T47D (cell line): ENCODE data around the gene PRCD.
"Not testable (repeated sequence)": the region's sequence is repeated elsewhere in the genome, so short reads cannot be mapped to it uniquely, and the experiment has no call there.

Experiments used
- DNase-seq, 2 experiments: peaks; one replicate each; pipeline versions ENCODE4 v3.0.0 to v3.0.0-alpha.2; 2011 to 2012; ENCODE audit warnings: low read depth in 1 of 2, low spot score in 1 of 2
- JUND ChIP-seq: IDR thresholded peaks from 2 replicates; pipeline ENCODE4 v1.6.1; 2012; ENCODE audit warnings: low read depth
- in situ Hi-C: cut with HindIII; loops from 2 replicates; pipeline ENCODE4 v1.10.0; 2016; ENCODE audit warnings: low sequenced_read_pairs, low pct_unique_long_range_greater_than_20kb

The PRCD gene

DNA sequence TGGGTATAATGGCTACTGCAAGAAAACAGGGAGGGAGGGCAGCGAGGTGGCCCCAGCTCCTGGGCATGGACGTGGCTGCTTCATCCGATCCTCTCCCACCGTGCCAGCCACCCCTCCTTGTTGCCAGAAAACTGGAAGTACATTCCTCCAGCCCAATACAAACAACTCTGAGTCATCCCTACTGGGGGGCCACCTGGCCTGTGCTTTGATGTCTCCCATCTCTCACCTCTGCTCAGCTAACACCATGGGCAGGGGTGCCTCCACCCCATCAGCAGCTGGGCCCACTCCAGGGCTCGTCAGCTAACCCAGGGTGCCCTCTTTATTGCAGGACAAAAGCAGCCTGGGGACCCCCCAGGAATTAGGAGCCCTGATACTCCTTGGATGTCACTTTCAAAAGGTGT lies 40.6 kb upstream of the PRCD start:
- DNase-seq, result no peak
- in situ Hi-C loops, result no loop called here
- TF ChIP-seq JUND, result no peak

DNA sequence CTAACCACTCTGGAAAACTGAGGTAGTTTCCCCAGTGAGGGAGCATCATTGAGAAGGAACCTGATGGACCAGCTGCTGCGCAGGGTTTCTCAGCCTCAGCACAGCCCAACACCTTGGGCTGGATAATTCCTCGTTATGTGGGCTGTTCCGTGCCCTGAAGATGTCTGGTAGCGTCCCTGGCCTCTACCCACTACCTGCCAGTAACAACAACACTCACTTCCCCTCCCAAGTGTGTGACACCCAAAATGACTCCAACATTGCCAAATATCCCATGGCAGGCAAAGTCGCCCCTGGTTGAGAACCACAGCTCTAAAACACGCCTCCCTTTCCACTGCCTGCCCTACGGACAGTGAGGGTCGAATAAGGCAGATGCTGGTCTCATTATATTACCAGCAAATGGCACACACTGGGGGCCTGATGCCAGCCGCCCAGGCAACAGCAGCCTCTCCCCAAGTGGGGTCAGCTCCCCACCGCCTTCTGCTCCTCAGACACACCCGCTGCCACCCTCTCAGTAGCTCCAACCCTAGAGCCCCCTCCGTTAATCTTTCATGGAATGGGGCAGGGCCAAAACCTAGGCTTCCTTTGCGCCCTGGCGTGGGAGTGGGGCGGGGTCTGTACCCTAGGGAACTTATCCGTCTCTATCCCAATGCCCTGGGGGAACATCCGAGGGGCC lies 39.6 kb upstream of the PRCD start:
- TF ChIP-seq JUND, result no peak
- no peak for DNase-seq
- in situ Hi-C loops, result no loop called here

DNA sequence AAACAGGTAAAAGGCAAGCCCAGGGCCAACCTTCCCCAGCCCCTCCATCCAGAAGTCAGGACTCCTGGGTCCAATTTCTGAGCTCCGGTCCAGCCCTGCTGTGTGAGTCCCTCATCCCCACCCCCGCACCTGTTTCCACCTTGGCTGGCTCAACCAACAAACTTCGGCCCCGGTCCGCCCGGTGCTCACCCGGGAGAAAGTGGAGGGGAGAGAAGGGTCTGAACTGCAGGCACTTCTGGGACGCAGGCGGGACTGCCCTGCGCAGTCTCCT lies 39.2 kb upstream of the PRCD start:
- TF ChIP-seq JUND, result no peak
- DNase-seq, result peak in 1 of 2 experiments; percentile 54
- in situ Hi-C loops, result no loop called here

DNA sequence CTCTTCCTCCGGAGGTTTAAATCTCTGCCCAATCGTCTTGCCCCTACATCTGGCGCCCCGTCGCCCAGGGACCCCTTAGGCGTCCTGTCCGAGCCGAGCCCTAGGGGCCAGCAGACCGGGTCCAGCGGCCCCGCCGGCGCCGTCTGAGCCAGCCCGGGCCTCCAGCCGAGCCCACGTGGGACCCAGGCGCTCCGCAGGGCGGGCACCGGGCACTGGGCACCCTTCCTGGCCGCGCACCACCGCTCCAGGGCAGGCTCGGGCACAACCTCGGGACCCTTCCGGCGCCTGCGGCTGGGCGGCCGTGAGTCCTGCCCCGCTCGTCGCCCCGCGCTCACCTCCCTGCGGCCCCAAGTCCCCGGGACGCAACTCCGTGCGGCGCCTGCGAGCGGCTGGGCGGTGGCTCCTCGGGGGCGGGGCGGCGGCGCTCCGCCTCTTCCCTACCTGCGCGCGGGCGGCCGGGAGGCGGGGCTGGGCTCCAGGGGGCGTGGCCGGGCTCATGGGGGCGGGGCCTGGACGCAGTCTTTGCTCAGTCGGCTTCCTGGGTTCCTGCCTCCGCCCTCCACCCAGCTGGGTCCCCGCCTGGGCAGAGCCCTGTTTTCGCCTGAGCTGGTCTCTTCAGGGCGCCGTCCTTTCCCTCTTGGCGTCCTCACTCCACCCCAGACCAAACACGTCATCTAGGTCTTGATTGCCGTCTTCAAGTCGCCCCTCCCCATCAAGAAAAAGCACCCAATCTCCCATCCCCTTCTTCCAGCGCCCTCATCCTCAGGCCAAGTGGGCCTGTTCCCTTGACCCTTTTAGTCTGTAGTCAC lies 38.6 kb upstream of the PRCD start, which contains the start of gene RHBDF2:
Gene RHBDF2 (minus strand): TSS at position 406 of the 809 bp plus-strand sequence. CDS start 19,899 bp downstream, outside the sequence.
- TF ChIP-seq JUND, result no peak
- DNase-seq, result peak; percentile 94 to 99
- in situ Hi-C loops, result no loop called here

DNA sequence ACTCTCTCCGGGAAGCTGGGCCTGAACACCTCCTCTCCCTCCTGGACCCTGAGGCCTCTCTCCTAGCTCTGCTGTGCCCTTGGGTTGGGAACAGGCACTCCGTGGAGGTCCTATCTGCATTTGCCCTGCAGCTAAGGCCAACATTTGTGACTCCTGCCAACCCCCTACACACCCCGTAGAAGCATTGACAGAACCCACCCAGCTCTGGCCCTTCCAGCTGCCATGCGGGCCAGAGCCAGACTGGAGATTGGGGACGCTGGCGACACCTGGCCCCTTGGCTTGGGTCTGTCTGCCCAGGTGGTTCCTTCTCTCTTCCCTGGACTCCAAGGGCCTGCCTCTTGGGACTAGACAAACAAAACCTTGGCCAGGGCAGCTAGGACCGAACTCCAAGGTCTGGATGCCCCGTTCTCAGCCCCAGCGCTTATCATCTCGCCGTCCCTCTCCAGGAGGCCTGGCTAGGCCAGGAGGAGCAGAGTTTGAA lies 38.0 kb upstream of the PRCD start:
- TF ChIP-seq JUND, result no peak
- no peak for DNase-seq
- in situ Hi-C loops, result no loop called here

DNA sequence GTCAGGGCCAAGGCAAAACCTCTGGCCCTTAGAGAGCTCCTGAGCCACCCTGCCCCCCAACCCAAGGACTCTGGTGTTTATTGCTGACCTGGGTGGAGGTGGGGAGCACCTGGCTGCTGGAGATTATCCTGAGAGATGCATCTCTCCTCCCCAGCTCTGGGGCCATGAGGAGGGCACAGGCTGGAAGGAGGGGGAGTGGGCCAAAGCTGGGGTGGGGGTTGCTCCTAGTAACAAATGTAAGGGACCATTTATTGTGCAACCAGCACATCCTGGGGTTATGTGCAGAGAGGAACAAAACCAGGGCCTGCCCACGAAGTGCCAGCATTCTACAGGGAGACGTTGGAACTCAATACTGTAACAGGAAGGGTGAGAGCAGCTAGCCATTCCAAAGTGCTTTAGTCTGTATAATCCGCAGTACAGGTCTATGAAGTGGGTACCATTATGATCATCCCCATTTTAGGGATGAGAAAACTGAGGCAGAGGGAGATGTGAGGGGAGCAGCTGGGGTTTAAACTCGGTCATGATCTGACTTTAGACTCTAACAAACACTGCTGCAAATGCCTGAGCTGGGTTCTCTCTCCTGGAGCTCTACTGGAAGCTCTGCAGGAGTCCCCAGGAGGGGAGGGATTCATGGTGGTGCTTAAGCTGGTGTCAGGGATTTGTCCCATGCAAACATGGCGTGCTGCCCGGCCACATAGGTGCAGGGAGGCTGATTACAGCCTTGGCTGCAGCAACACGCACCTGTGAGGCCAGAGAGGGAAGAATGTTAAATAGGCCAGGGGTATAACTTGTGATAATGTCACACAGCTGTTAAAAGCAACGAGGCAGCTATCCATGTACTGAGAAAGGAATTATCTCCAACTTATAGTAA lies 37.3 kb upstream of the PRCD start:
- no peak for DNase-seq
- no peak for TF ChIP-seq JUND
- in situ Hi-C loops, result no loop called here

DNA sequence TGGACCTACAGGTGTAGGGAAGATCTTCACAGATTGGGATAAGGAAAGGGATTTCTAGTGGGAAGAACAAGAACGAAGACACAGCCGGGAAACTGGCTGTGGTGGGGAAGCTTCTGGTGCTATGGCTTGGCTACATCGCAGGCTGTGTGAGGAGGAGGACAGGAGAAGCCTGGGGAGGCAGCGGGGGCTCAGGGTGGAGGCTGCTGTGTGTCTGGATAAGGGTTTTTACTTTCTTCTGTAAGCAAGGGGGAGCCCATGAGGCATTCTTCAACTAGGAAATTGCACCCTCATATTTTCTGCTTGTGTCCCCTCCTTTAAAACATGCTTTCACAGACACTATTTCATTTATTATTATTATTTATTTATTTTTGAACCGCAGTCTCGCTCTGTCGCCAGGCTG lies 35.7 kb upstream of the PRCD start:
- DNase-seq, result no peak
- in situ Hi-C loops, result no loop called here
- no peak for TF ChIP-seq JUND

DNA sequence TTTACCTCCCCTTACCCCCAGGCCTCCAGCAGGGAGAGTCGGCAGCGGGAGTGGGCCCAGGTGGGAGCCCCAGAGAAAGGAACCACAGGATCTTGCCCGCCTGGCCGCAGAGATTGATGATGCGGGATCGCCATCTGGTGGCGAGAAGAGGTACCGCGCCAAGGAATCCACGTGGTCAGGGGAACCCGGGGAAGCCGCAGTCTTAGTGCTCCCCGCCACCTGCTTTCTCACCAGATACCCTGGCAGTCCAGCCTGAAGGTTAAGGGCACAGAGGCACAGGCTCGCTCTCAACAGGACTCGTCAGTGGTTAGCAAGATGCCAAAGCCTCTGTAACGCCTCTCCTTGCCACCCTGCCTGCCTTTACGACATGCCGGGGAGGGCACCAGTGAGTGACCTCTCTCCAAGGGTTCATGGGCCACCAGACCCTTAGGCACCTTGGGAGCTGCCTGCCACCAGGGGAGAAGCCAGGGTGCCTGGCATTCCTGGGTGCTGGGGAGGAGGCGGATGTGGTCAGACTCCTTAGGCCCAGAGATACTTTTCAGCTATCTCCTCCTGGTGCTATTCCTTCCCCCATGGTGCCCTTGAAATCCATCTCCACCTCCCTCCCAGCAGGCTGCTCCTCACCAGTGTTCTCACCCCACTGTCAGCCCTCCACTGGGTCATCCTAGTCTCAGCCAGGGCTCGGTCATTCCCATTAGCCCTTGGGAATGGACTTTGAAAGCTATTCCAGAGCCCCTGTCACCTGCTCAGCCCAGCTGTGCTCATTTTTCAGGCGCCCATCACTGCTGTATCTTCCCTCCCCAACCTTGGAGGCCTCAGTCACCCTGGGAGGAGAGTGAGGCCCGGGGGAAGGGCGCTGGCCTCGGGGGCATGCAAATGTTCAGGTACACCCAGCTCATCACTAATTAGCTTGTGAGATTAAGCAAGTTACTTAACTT lies 33.2 kb upstream of the PRCD start:
- in situ Hi-C loops, result no loop called here
- peak; percentile 78 to 79 for DNase-seq
- no peak for TF ChIP-seq JUND

DNA sequence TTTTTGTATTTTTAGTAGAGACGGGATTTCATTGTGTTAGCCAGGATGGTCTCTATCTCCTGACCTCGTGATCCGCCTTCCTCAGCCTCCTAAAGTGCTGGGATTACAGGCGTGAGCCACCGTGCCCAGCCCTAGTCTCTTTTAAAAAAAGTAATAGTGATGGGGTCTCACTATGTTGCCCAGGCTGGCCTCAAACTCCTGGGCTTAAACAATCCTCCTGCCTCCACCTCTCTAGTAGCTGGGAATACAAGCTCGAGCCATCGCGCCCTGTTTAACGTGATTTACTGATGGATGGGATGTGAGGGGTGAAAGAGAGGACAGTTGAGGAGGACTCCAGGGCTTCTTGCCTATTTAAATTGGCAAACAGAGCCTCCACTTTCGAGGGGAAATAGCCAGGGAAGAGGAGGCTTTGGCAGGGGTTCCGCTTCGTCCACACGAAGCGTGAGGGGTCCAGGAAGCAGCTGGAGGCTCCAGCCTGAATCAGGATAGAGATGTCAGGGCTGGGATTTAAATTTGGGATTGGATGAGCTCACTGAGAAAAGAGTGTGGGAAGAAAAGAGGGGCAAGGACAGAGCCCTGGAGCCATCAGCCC lies 31.3 kb upstream of the PRCD start:
- in situ Hi-C loops, result not testable (repeated sequence)

DNA sequence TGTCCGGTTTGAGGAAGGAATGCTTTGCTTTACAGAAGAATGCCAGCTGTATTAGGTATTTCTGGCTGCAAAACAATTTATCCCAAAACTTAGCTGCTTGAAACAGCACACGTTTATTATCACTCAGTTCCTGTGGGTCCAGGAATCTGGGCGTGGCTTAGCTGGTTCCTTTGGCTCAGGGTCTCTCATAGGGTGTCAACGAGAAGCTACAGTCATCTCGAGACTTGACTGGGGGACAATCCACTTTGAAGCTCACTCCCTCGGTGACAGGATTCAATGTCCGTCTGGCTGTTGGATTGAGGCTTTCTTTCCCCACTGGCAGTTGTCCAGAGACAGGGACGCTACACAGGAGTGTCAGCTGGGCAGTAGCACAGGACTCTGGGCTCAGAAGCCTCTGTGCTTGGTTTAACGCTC lies 29.0 kb upstream of the PRCD start:
- in situ Hi-C loops, result no loop called here
- no peak for TF ChIP-seq JUND
- no peak for DNase-seq

More for the DNA sequence above, 31.3 kb upstream of the PRCD start:
- not testable (repeated sequence) for DNase-seq

DNA sequence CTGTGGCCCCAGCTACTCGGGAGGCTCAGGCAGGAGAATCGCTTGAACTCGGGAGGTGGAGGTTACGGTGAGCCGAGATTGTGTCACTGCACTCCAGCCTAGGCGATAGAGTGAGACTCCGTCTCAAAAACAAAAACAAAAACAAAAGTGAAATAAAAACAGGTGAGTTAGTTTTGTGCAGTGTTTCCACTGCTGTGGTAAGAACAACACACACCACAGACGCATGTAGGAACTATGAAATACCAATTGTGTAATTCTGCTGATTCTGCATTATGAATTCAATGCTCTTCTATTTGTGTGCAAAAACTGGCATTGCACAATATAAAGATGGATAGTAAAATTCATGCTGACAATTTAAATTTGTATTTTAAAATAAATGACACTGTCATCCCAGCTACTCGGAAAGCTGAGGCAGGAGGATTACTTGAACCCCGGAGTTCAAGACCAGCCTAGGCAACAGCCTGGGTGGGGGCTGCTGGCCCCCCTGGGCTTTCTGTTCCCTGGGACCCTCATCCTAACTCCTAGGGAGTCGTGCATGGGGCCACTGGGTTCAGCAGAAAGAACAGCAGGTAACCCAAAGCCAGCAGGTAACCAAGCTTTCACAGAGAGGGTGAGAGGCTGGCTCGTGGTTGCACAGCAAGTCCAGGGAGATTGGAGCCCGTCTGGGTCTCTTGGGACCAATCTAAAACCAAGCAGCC lies 28.0 kb upstream of the PRCD start:
- no peak for TF ChIP-seq JUND
- DNase-seq, result no peak
- in situ Hi-C loops, result no loop called here
